ENCODE results near the gene PRRG3. TPM values are rescaled to one million over a fixed set of nuclear protein-coding genes. Genes with fewer than 3 reads are reported as not detected.

PRRG3 gene
- total RNA-seq, 4 donors from 2014 or later = 0.91 to 4.5 (median 1.5) TPM

DNA sequence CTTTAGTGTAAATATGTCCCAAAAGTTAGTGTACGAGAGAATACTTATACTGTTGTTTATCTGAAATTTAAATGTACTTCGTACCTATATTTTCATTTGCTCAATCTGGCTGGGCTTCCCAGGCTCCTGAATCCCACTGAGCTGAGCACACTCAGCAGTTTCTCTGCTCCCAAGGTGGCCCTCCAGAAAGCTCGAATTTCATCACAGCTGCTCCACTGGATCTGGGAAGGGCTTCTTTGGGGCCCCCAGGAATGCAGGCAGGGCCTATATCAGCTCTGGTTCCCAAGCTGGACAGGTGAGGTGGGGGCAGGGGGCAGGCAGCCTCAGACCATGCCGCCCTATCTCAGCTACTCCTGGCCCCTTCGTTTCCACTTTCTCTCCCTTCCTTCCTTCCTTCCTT, 19.1 kb downstream of the PRRG3 start:
- H3K27me3 ChIP-seq = peaks cover 0 to 5% (median 0%) of the 10 kb centered on the region in 4 donors
- no peaks in the 10 kb centered on the region for H3K9me3 ChIP-seq
- H3K4me3 ChIP-seq = no peak overlapping the region
- intact Hi-C loops (cut with DNase I) = no loop called here
- H3K36me3 ChIP-seq = no peaks in the 10 kb centered on the region
- H3K27ac ChIP-seq (replicated peaks in 1 of 4) = no peak overlapping the region
- TF ChIP-seq, protein P1, sequence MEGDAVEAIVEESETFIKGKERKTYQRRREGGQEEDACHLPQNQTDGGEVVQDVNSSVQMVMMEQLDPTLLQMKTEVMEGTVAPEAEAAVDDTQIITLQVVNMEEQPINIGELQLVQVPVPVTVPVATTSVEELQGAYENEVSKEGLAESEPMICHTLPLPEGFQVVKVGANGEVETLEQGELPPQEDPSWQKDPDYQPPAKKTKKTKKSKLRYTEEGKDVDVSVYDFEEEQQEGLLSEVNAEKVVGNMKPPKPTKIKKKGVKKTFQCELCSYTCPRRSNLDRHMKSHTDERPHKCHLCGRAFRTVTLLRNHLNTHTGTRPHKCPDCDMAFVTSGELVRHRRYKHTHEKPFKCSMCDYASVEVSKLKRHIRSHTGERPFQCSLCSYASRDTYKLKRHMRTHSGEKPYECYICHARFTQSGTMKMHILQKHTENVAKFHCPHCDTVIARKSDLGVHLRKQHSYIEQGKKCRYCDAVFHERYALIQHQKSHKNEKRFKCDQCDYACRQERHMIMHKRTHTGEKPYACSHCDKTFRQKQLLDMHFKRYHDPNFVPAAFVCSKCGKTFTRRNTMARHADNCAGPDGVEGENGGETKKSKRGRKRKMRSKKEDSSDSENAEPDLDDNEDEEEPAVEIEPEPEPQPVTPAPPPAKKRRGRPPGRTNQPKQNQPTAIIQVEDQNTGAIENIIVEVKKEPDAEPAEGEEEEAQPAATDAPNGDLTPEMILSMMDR (IDR thresholded peaks at IDR 0.05) = no peak
- no peak for TF ChIP-seq POLR2AphosphoS5 (IDR thresholded peaks at IDR 0.05)
- no peak for TF ChIP-seq EP300 (IDR thresholded peaks at IDR 0.05)
- TF ChIP-seq POLR2A (IDR thresholded peaks at IDR 0.05; ENCODE audit: low read depth) = no peak
- WGBS = 59% methylated on average over 5 of the region's 5 CpGs
- H3K4me1 ChIP-seq = peaks cover 0 to 5% (median 0%) of the 10 kb centered on the region in 4 donors
- no peak for DNase-seq (ENCODE audit: extremely low spot score)

GRCh38 chrX:151715752-151716151, 20.5 kb downstream of the PRRG3 start, which contains the start of gene FATE1:
TSS of gene FATE1 (plus strand) at chrX:151716035. CDS start at chrX:151716120, 85 bp downstream.
- TF ChIP-seq POLR2A (IDR thresholded peaks at IDR 0.05; ENCODE audit: low read depth) (no peak), POLR2AphosphoS5 (IDR thresholded peaks at IDR 0.05) (no peak), EP300 (IDR thresholded peaks at IDR 0.05) (no peak)
- TF ChIP-seq, protein P1 (IDR thresholded peaks at IDR 0.05) = no peak
- Histone ChIP-seq H3K9me3 (no peaks in the 10 kb centered on the region), H3K4me3 (no peak within 1 kb of the TSS), H3K36me3 (no peaks in the 10 kb centered on the region), H3K27ac (replicated peaks in 1 of 4) (no peak within 1 kb of the TSS), H3K4me1 (peaks cover 0 to 5% (median 0%) of the 10 kb centered on the region in 4 donors), H3K27me3 (peaks cover 0 to 5% (median 0%) of the 10 kb centered on the region in 4 donors)
- intact Hi-C loops (cut with DNase I) = no loop called here
- DNase-seq (ENCODE audit: extremely low spot score) = no peak
- 58% methylated on average over 1 of the region's 3 CpGs for WGBS

GRCh38 chrX:151722241-151722846, 27.1 kb downstream of the PRRG3 start:
- Histone ChIP-seq H3K27ac (replicated peaks in 1 of 4) (no peak overlapping the region), H3K27me3 (no peaks in the 10 kb centered on the region), H3K4me1 (peaks cover 0 to 4% (median 0%) of the 10 kb centered on the region in 4 donors), H3K4me3 (no peak overlapping the region), H3K36me3 (no peaks in the 10 kb centered on the region), H3K9me3 (no peaks in the 10 kb centered on the region)
- TF ChIP-seq, protein P1 (IDR thresholded peaks at IDR 0.05) = peak; percentile 7 to 23 (median 22)
- no peak for TF ChIP-seq POLR2A (IDR thresholded peaks at IDR 0.05; ENCODE audit: low read depth)
- DNase-seq (ENCODE audit: extremely low spot score) = no peak
- intact Hi-C loops (cut with DNase I) = no loop called here
- 32% methylated on average over 17 of the region's 24 CpGs for WGBS

DNA sequence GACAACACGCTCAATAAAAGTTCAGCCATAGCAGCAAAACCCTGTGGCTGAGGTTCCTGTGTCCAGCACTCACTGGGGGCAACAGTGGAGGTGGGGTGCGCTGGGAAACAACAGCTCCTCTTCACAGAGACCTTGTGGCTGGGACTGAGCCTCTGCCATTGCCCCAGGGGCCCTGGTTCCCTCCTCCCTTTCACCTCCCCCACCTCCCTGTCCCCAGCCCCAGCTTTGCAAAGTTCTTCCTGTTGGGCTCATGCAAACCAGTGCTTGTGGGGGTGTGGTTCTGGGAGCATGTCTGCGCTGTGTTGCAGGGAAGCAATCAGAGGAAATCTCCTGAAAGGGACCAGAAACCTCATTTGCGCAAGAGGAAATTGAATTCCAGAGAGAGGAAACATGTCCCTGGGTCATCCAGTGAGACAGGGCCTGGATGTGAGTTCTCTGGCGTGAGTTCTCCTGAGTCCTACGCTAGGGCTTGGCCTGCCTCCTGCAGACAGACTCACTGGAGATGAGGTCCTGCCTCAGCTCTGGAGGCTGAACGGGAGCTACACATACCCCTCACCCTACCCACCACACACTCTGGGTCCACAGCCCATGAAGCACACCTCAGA, 28.0 kb downstream of the PRRG3 start:
- Histone ChIP-seq H3K27me3 (no peaks in the 10 kb centered on the region), H3K4me1 (peaks cover 0 to 4% (median 0%) of the 10 kb centered on the region in 4 donors), H3K27ac (replicated peaks in 1 of 4) (no peak overlapping the region), H3K4me3 (no peak overlapping the region), H3K36me3 (no peaks in the 10 kb centered on the region), H3K9me3 (no peaks in the 10 kb centered on the region)
- DNase-seq (ENCODE audit: extremely low spot score) = no peak
- intact Hi-C loops (cut with DNase I) = no loop called here
- 75% methylated on average over 6 of the region's 7 CpGs for WGBS
- TF ChIP-seq, protein P1 (IDR thresholded peaks at IDR 0.05) = no peak
- TF ChIP-seq POLR2A (IDR thresholded peaks at IDR 0.05; ENCODE audit: low read depth) (no peak), EP300 (IDR thresholded peaks at IDR 0.05) (no peak), POLR2AphosphoS5 (IDR thresholded peaks at IDR 0.05) (no peak)
